Heart right ventricle (tissue), 16 donors: ENCODE measurements around the gene SSNA1. TPM values are rescaled to one million over a fixed set of nuclear protein-coding genes. Genes with fewer than 3 reads are reported as not detected.

Experiments used
- ATAC-seq, 8 donors: fragments of 200-7000 bp; cut with Tn5 transposase; one replicate each; pipeline ENCODE4 v1.9.1; 2020; ENCODE audit warnings: mild to moderate bottlenecking in 8 of 8, moderate library complexity in 8 of 8, moderate number of reproducible peaks in 1 of 8
- DNase-seq, 2 donors: peaks; one replicate each; pipeline ENCODE4 v3.0.0-alpha.2; 2020
- H3K27ac ChIP-seq, 10 donors: fragments of 200-600 bp; sonication (generic) in 2 of 10; one replicate each; pipeline versions ENCODE4 v1.5.0 to v1.8.0; 2020 to 2022; ENCODE audit warnings: mild to moderate bottlenecking in 3 of 10
- H3K27me3 ChIP-seq, 7 donors: fragments of 200-600 bp; one replicate each; pipeline ENCODE4 v1.8.0; 2021 to 2022; ENCODE audit warnings: mild to moderate bottlenecking in 2 of 7
- H3K36me3 ChIP-seq, 9 donors: fragments of 200-600 bp; sonication (generic) in 1 of 9; one replicate each; pipeline versions ENCODE4 v1.5.0 to v1.8.0; 2020 to 2022; ENCODE audit warnings: mild to moderate bottlenecking in 2 of 9
- H3K4me1 ChIP-seq, 9 donors: fragments of 200-600 bp; sonication (generic) in 1 of 9; one replicate each; pipeline versions ENCODE4 v1.5.0 to v1.8.0; 2020 to 2022; ENCODE audit warnings: mild to moderate bottlenecking in 4 of 9
- H3K4me3 ChIP-seq, 10 donors: fragments of 200-600 bp; sonication (generic) in 2 of 10; one replicate each; pipeline versions ENCODE4 v1.5.0 to v1.8.0; 2020 to 2022; ENCODE audit warnings: mild to moderate bottlenecking in 7 of 10, moderate library complexity in 2 of 10
- H3K9me3 ChIP-seq, 11 donors: fragments of 200-600 bp in 10 of 11; sonication (generic) in 2 of 11; one replicate each; pipeline versions ENCODE4 v1.5.0 to v1.8.0; 2013 to 2022; ENCODE audit warnings: mild to moderate bottlenecking in 2 of 11, control low read depth in 1 of 11, moderate library complexity in 1 of 11
- WGBS, 2 donors: extraction: QIAGEN DNeasy Blood & Tissue Kit; methylation state at CpG; one replicate each; pipeline ENCODE4 v1.1.7; 2013; ENCODE audit warnings: inconsistent platforms in 1 of 2; 5-methylcytosine and 5-hydroxymethylcytosine counted together
- intact Hi-C, 10 donors: fragments of 100-400 bp; cut with DNase I; formaldehyde crosslinking; loops; one replicate each; pipeline versions ENCODE4 v1.11.1 to v1.14.2; 2022
- polyA plus RNA-seq, 2 donors: library from polyadenylated mRNA; stranded (reverse); fragments of 200-250 nt; gene quantifications; one replicate each; pipeline ENCODE4 v1.2.3, GENCODE V29; 2013
- total RNA-seq, 10 donors: library from RNA; stranded (reverse); fragmentation: NEBNext Ultra II Directional in 3 of 10; extraction: Animal tissue kit (Norgen Biotek cat#: 25700) in 3 of 10; gene quantifications; one replicate each; pipeline versions ENCODE4 v1.2.1 to v1.2.4, GENCODE V29; 2021 to 2023
- TF ChIP-seq, protein P1 (sequence below), 9 donors: fragments of 200-600 bp; sonication (generic) in 2 of 9; IDR thresholded peaks; one replicate each; pipeline versions ENCODE4 v1.5.0 to v1.8.0; 2021 to 2022; ENCODE audit warnings: antibody characterized with exemption in 9 of 9, mild to moderate bottlenecking in 5 of 9, moderate library complexity in 1 of 9
- donor health status: Arrhythmogenic right ventricular cardiomyopathy.
- donor health status: ischemic (EF 13 %, LVEDD 7.1; RV severe dilation, severe dysfunction).
- donor health status: healthy with polysubstance abuse.
- donor health status: DM: no; HTN: yes; CAD: no.
- donor health status: DM: no; HTN: no; CAD: no.
- donor health status: ischemic (EF 25% LVEDD 6.9; RV normal size, moderate dysfunction).
- donor health status: ischemic (EF 25% LVEDD 5.7; RV mildly dilated, moderate dysfunction).
- donor health status: healthy.
- donor health status: DM: yes; HTN: yes; CAD: no.
- donor health status: Ischemic cardiomyopathy.
- donor health status: ischemic (EF 35%, LVEDD 5.7; RV mildly dilated, moderate dysfunction).
- donor health status: nonischemic (EF 11% LVEDD 7.7; RV severe dilation, severe dysfunction).
- donor health status: DM: yes; HTN: yes; CAD: no.
- donor health status: PGD.
- donor health status: ischemic (EF 29% LVEDD 5.4; RV normal size, mild dysfunction).
- donor health status: nonischemic (EF 23%, LVEDD 6.1; RV moderate dilation, normal function).

SSNA1 gene
- total and polyA plus RNA-seq, 12 donors: 47.3 to 168 (median 57.6) TPM

DNA sequence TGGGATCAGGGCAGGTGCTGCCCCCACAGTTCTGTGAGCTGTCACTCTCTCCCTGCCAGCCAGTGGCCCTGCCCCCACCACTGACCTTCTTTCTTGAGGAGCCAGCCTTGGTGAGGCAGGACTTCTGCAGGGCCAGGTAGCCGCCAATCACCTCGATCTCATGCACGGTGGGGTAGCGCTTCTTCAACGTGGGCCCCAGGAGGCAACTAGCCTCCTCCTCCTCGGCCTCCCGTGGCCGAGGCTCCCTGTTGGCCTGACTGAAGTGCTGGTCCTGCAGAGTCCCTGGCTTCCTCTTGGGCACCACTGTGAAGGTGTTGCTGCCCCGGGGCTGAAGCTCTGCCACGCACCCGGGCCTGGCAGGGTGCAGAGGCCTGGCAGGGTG, 10.4 kb downstream of the SSNA1 start:
- TF ChIP-seq, protein P1, sequence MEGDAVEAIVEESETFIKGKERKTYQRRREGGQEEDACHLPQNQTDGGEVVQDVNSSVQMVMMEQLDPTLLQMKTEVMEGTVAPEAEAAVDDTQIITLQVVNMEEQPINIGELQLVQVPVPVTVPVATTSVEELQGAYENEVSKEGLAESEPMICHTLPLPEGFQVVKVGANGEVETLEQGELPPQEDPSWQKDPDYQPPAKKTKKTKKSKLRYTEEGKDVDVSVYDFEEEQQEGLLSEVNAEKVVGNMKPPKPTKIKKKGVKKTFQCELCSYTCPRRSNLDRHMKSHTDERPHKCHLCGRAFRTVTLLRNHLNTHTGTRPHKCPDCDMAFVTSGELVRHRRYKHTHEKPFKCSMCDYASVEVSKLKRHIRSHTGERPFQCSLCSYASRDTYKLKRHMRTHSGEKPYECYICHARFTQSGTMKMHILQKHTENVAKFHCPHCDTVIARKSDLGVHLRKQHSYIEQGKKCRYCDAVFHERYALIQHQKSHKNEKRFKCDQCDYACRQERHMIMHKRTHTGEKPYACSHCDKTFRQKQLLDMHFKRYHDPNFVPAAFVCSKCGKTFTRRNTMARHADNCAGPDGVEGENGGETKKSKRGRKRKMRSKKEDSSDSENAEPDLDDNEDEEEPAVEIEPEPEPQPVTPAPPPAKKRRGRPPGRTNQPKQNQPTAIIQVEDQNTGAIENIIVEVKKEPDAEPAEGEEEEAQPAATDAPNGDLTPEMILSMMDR (IDR thresholded peaks at IDR 0.05): no peak
- ATAC-seq (no peak), DNase-seq (no peak)
- Histone ChIP-seq H3K27ac (peak overlapping the region in 7 of 10 donors; percentile 1 to 69 (median 44)), H3K27me3 (no peaks in the 10 kb centered on the region), H3K4me1 (peaks cover 46 to 90% (median 72%) of the 10 kb centered on the region in 9 donors), H3K36me3 (no peaks in the 10 kb centered on the region), H3K9me3 (no peaks in the 10 kb centered on the region), H3K4me3 (peak overlapping the region in 9 of 10 donors; percentile 44 to 84 (median 71))
- intact Hi-C loops: loop anchor here in 1 of 10 donors (5.0 kb wide), 1 partner anchor 533 kb away; no protein-coding TSS in a partner anchor
- 57 to 59% methylated on average over 11 of the region's 11 CpGs for WGBS, 2 donors

DNA sequence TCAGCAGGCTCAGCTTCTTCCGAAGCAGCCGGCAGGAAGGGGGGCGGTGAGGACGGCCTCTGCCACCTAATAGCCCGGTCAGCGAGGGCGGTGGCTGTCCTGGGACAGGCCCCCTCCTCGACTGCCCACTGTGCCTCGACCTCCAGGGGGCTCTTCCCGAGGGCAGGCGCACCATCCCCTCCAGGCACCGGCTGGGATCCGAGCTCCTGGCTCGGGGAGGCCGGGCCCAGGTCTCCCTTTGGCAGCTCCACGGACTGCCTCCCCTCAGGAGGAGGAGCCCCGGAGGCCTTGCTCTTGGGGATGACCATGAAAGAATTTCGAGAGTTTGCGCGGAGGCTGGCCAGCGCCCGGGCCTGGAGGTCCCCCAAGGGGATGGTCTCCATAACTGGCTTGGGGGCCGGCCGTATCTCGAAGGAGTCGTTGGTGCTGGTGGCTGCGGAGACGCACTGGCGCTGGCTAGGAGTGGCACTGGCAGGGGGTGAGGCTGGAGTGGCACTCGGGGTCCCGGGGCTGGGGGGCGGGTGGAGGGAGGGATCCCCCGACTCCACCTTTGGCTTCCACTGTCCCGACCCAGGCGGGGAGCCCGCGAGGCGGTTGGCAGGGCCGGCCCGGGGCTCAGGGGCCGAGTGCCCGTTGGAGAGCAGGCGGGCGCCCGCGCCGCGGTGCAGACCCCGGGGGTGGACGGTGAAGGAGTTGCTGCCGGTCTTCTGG, 11.1 kb downstream of the SSNA1 start:
- Histone ChIP-seq H3K27ac (peak overlapping the region in 7 of 10 donors; percentile 1 to 69 (median 44)), H3K4me3 (peak overlapping the region; percentile 32 to 84 (median 62)), H3K36me3 (no peaks in the 10 kb centered on the region), H3K9me3 (no peaks in the 10 kb centered on the region), H3K27me3 (no peaks in the 10 kb centered on the region), H3K4me1 (peaks cover 53 to 90% (median 79%) of the 10 kb centered on the region in 9 donors)
- ATAC-seq: no peak
- no peak for DNase-seq
- intact Hi-C loops: loop anchor here in 1 of 10 donors (2.0 to 5.0 kb wide), 2 partner anchors 23 to 533 kb away; partner anchors contain the start of gene RNF208
- 5% methylated on average over 37 to 51 of the region's 51 CpGs for WGBS, 2 donors
- TF ChIP-seq, protein P1 (IDR thresholded peaks at IDR 0.05): no peak

DNA sequence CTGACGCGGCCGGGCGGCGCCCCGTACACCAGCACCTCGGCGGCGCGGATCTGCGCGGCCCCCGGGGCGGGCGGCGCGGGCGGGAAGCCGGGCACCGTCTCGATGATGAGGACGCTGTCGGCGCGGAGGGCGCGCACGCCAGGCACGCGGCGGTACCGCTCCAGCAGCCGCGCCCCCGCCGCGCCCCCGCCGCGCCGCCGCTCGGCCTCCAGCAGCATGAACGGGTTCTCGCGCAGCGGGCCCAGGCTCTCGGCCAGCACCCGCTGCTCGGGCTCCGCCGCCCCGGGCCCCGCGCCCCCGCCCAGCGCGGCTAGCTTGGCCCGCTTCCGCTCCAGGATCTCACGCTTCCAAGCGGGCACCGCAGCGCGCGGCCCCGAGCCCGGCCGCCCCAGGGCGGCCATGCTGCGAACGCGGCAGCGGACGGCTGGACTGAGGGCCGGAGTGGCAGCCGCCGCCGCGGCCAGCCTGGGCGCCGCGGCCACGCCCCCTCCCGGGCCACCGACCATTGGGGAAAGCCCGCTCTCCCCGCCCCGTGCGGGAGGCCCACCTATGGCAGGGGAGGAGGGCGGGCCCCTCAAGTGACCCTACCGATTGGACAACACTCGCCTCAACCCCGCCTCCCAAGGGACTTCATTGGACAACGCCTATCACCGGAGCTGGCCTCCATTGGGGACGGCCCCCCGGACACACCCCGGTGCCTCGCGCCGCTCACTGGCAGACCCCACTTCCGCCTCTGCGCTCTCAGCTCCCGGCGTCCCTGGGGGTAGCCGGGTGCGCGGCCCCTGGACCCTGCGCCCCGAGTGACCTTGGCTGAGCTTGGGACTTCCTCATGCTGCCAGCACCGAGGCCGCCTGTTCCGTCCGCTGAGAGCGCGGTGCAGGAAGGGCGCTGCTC, 12.1 kb downstream of the SSNA1 start, which contains the start of gene TPRN:
TSS of gene TPRN (minus strand) at position 431 of the 894 bp plus-strand sequence. CDS start at position 401, 30 bp downstream.
- Histone ChIP-seq H3K4me1 (peaks cover 50 to 86% (median 76%) of the 10 kb centered on the region in 9 donors), H3K27me3 (no peaks in the 10 kb centered on the region), H3K36me3 (no peaks in the 10 kb centered on the region), H3K27ac (peak within 1 kb of the TSS; percentile 48 to 96 (median 90)), H3K9me3 (no peaks in the 10 kb centered on the region), H3K4me3 (peak within 1 kb of the TSS; percentile 42 to 84 (median 72))
- peak; percentile 99 to 100 for DNase-seq
- ATAC-seq: peak; percentile 95 to 99 (median 98)
- TF ChIP-seq, protein P1 (IDR thresholded peaks at IDR 0.05): no peak
- intact Hi-C loops: loop anchor here in 1 of 10 donors (2.0 kb wide), 1 partner anchor 22 kb away; the partner anchor contains the start of gene RNF208
- WGBS, 2 donors: 0 to 1% methylated on average over 86 to 118 of the region's 118 CpGs
